CD1c-positive myeloid dendritic cell (primary cell): Measurements from ENCODE around the gene SLC12A7.
"Not testable (repeated sequence)": the region's sequence is repeated elsewhere in the genome, so short reads cannot be mapped to it uniquely, and the experiment has no call there.

Experiments
- DNase-seq: peaks from one replicate; pipeline ENCODE4 v3.0.0-alpha.2; 2016; ENCODE audit errors: extremely low spot score

SLC12A7 gene

DNA sequence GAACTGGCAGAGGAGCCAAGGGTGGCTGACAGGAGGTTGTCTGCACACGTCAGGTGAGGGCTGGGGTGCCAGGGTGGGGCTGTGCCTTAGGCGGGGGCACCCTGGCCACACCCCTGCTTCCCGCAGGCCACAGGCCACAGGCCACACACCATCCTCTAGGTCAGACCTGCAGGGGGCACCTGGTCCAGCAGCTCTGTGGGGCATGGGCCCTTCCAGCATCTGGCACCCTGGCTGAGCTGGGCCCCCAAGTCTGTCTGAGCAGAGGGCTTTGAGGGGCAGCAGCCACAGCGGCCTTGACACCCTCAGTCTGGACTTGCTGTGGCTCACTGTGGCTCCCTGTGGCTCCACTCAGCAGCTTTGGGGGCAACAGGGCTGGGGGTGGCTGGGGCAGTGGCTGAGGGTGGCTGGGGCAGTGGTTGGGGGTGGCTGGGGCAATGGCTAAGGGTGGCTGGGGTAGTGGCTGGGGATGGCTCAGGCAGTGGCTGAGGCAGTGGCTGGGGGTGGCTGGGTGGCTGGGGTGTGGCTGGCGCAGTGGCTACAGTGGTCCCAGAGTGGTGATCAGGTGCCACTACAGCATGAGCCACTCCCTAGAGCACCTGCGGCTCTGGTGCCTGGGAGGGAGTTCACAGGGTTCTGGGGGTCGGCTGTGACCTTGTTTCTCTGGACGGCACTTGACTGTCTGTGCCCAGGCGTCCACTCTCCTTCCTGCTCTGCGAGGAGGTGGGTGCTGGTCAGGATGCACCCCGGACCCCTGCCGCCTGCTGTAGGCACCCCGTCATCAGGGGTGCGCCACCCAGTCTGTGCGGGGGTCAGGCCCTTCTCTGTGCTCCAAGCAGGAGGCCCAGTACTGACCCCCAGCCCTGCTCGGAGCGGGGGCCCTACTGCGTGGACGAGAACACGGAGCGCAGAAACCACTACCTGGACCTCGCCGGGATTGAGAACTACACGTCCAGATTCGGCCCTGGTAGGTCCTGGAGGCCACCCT lies 76.2 kb downstream of the SLC12A7 start:
- no peak for DNase-seq

DNA sequence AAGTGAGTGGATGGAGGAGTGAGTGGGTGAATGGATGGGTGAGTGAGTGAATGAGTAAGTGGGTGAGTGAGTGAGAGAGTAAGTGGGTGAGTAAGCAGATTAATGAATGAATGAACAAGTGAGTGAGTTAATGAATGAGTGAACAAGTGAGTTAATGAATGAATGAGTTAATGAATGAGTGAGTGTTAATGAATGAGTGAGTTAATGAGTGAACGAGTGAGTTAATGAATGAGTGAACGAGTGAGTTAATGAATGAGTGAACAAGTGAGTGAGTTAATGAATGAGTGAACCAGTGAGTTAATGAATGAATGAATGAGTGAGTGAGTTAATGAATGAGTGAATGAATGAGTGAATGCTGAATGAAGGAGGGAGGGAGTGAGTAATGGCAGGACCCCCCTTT lies 76.9 kb downstream of the SLC12A7 start:
- no peak for DNase-seq

DNA sequence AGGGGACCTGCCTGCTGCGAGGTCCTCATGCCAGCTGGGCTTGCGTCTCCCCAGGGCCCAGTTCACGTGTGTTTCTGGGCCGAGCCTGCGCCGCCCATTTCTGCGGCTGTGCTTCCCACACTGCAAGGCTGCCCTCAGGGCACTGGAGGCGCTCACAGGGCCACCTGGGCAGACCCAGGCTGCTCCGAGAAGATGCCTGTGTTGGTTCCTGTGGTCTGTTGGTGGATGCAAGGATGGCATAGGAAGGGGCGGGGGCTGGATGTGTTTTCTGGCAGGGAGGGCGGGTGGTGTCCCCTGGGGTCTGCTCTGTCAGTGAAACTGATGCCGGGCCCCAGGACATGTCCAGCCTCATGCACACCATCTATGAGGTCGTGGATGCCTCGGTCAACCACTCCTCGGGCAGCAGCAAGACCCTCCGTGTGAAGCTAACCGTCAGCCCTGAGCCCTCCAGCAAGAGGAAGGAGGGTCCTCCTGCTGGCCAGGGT lies 77.4 kb downstream of the SLC12A7 start:
- DNase-seq: no peak

DNA sequence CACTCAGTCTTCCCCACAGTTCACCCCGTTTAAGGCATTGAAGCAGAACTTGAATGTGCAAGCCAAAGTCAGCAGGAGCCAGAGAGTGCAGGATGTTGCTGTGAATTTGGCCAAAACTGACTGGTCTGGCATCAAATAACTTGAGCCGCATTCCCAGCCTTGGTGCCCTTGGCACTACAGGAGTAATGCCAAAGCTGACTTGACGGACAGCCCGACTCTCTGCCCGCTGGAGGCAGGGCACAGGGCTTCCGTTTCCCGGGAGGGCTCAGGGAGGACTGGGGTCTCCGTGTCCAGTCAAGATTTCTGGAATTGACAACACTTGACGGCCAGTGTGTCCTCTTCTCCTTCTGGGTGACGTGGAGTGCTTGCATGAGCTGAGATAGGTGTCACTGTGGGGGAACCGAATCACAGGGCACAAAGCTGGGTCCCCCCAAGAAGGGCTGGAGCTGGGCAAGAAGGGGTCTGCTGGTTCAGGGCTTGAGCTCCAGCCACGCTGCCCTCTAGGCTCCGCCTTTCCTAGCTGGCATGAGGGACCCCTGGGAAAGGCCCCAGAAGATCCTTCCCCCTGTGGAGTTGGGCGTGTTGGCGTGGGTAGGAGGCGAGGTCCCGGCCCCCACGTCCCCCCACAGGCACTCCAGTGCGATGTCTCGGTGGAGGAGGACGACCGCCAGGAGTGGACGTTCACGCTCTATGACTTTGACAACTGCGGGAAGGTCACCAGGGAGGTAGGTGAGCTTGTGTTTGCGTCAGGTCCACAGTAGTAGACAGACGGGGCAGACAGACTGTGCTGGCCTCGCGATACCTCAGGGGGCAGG lies 78.0 kb downstream of the SLC12A7 start:
- DNase-seq: no peak

GRCh38 chr5:1033178-1033577 lies 78.7 kb downstream of the SLC12A7 start:
- no peak for DNase-seq

DNA sequence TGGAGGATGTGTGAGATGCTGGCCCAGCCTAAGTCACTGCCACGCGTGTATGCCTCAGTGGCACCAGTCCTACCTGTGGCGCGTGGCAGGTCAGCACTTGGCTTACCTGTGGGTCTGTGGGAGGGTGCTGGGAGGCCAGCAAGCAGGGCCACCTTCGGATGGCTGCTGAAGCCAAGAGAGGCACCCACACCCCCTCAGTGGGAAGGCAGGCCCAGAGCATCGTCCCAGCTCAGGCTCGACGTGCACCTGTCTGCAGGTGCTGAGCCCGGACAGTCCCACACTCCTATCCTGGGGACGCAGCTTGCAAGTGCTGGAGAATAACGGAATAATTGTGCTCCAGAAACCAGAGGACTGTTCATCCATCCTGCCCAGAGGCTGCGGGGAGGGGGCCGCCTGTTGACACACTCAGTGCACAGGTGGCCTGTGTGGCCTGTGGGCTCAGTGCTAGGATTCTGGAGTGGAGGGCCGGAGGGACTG lies 79.3 kb downstream of the SLC12A7 start:
- DNase-seq: no peak

GRCh38 chr5:1032011-1032410 lies 79.9 kb downstream of the SLC12A7 start:
- no peak for DNase-seq

DNA sequence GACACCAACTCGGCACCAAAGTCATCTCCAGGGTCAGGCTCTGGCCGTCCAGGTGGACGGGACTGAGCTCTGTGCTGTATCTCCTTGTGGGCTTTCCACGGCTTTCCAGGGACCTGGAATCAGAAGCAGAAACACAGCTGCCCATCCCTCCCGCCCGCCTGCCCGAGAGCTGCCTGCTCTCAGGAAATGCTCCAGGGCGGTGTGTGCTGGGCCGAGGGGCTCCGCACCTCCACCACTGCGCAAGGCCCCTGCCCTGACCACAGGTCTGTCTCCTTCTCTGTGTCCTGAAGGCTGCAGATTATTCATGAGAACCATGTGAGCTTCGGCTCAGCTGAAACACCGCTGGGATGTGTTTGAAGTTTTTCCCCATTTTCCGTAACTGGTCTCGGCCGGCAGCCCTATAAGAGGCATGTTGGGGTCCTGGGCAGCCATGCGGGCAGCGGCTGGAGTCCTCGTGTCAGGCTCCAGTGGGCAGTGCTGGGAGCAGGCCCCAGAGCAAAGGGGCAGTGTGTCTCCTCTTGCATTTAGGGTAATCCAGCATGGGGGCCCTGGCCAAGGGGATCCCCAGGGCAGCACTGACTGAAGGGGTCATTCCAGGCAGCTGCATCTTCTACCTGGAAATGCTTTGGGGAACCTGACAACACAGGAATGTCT lies 80.4 kb downstream of the SLC12A7 start:
- DNase-seq: no peak

GRCh38 chr5:1030801-1031271 lies 81.0 kb downstream of the SLC12A7 start:
- no peak for DNase-seq

GRCh38 chr5:1029945-1030625 lies 81.8 kb downstream of the SLC12A7 start:
- DNase-seq: no peak

GRCh38 chr5:1029282-1029944 lies 82.5 kb downstream of the SLC12A7 start:
- DNase-seq: no peak

GRCh38 chr5:1028481-1029281 lies 83.2 kb downstream of the SLC12A7 start:
- no peak for DNase-seq

DNA sequence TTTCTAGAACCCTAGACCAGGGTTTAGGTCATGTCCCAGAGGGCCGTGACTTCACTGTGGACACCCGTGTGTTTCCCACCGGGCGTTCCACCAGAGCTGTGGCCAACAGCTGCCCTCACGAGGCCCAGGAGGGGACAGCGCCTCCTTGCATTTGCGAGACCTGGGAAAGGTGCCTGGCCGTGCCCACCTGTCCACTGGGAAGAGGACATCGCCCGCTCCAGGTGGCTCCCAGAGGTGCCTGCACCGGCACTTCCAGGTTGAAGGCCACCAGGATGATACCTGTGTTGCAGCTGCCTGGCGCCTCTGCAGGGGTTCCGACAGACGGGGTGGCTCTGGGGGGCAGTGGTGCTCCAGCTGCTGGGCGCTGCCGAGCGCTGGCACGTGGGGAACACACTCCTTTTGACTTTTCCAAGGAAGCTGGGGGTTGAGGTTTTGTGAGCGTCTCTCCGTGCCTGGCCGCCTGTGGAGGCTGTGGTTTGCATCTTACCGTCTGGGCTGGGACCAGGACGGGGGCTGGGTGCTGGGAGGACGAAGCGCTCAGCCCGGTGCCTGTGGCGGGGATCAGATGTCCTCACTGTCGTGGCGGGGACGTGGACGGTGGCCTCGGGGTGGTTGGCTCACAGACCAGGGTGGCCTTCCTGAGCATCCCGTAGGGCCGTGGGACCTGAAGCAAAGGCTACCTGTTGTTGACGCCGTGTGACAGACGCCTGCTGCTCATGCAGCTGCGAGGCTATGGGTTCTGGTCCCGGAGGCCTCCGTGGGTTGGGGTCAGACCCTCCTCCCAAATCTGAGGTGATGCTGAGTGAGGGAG lies 84.0 kb downstream of the SLC12A7 start:
- DNase-seq: no peak

- no peak for DNase-seq
Measured at GRCh38 chr5:1026700-1027621, 84.9 kb downstream of the SLC12A7 start.

DNA sequence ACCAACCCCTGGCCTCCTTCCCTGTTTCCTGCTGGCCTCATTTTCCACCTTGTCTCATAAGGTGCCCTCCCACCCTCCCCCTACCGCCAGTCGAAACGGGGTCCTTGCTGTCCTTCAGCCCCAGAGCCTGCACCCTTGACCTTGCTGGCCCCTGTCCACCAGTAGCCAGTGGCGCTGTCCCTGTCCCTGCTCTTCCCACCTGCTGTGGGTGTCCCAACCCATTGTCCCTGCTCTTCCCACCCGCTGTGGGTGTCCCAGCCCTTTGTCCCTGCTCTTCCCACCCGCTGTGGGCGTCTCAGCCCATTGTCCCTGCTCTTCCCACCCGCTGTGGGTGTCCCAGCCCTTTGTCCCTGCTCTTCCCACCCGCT lies 89.9 kb downstream of the SLC12A7 start:
- not testable (repeated sequence) for DNase-seq

DNA sequence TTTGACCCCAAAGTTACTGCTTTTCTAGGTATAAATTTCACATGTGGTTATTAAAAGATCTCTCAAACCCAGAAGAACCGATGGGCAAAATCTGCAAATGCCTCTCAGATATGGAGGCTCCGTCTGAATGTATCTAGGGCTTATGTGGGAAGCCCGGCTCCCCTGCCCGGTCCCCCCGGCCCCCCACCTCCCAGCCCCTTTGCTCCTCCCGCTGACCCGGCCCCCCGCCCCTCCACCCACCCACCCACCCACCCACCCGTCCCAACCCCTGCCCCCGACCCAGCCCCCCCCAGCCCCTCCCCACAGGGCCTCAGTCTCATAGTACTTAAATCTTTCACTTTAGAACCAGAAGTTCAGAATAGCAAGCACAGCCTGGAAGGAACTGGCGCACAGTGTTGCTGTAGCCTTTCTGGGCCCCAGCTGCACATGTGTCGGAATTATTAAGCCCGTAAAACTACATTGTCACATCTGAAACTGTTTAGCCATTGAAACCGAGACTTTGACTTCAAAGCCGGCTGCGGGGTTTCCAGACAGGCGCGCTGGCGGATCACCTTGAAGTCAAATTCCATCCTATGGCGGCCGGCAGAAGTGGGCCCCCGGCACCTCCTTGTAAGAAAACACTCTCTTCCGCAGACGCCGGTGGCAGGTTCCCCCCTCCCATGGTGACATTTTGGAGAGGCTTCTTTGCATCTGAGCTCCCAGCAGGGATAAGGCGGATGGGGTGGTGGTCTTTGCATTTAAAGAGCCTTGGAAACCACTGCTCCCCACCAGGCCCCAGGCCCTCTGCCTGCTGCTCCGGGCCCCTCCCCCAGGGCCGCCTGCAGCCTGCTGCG lies 90.5 kb downstream of the SLC12A7 start:
- DNase-seq: no peak

- DNase-seq: no peak
Measured at GRCh38 chr5:1020452-1020961, 91.4 kb downstream of the SLC12A7 start.
